ENCODE measurements around the gene PTPRS.
A peak's percentile ranks its signal among the peaks of the same experiment; 100 is the strongest.

The PTPRS gene

GRCh38 chr19:5355076-5355475 is 14.5 kb upstream of the PTPRS start:
- Histone ChIP-seq H3K9me3 (ENCODE audit: insufficient read depth, low read length, severe bottlenecking) (no peaks in the 10 kb centered on the region), H3K36me3 (ENCODE audit: insufficient read depth, low read length) (no peaks in the 10 kb centered on the region), H3K27ac (ENCODE audit: low read length) (no peak overlapping the region), H3K4me1 (ENCODE audit: insufficient read depth, low read length) (no peaks in the 10 kb centered on the region), H3K4me3 (ENCODE audit: low read depth in 1 of 2, low read length in 2 of 2) (no peak overlapping the region), H3K79me2 (ENCODE audit: insufficient read depth, low read length) (no peaks in the 10 kb centered on the region), H2AFZ (ENCODE audit: low read depth, low read length) (no peak overlapping the region), H3K4me2 (ENCODE audit: insufficient read depth, low read length) (no peak overlapping the region), H4K20me1 (ENCODE audit: insufficient read depth, low read length) (peaks cover 7% of the 10 kb centered on the region; the same call in 1 of the 2 replicates), H3K27me3 (ENCODE audit: insufficient read depth, low read length, poor library complexity) (no peaks in the 10 kb centered on the region), H3K9ac (ENCODE audit: low read depth, low read length) (no peak overlapping the region)
- DNase-seq (no peak), ATAC-seq (ENCODE audit: insufficient read depth, low read depth) (no peak)
- TF ChIP-seq EZH2 (IDR thresholded peaks at IDR 0.05; ENCODE audit: borderline replicate concordance, low read depth, low read length, severe bottlenecking) (no peak), CTCF (IDR thresholded peaks at IDR 0.05; ENCODE audit: borderline replicate concordance, extremely low read depth, low read length, poor library complexity, severe bottlenecking) (no peak)

GRCh38 chr19:5354403-5354802 is 13.8 kb upstream of the PTPRS start:
- ATAC-seq (ENCODE audit: insufficient read depth, low read depth) (peak; percentile 29; the same call in 1 of the 3 replicates), DNase-seq (peak; percentile 34)
- Histone ChIP-seq H3K27me3 (ENCODE audit: insufficient read depth, low read length, poor library complexity) (no peaks in the 10 kb centered on the region), H4K20me1 (ENCODE audit: insufficient read depth, low read length) (peaks cover 7% of the 10 kb centered on the region; the same call in 1 of the 2 replicates), H3K9ac (ENCODE audit: low read depth, low read length) (no peak overlapping the region), H3K9me3 (ENCODE audit: insufficient read depth, low read length, severe bottlenecking) (no peaks in the 10 kb centered on the region), H3K4me2 (ENCODE audit: insufficient read depth, low read length) (no peak overlapping the region), H3K27ac (ENCODE audit: low read length) (no peak overlapping the region), H2AFZ (ENCODE audit: low read depth, low read length) (no peak overlapping the region), H3K4me3 (ENCODE audit: low read depth in 1 of 2, low read length in 2 of 2) (no peak overlapping the region), H3K4me1 (ENCODE audit: insufficient read depth, low read length) (no peaks in the 10 kb centered on the region), H3K79me2 (ENCODE audit: insufficient read depth, low read length) (no peaks in the 10 kb centered on the region), H3K36me3 (ENCODE audit: insufficient read depth, low read length) (no peaks in the 10 kb centered on the region)
- no peak for TF ChIP-seq EZH2 (IDR thresholded peaks at IDR 0.05; ENCODE audit: borderline replicate concordance, low read depth, low read length, severe bottlenecking)
- peak; percentile 63 for TF ChIP-seq CTCF (IDR thresholded peaks at IDR 0.05; ENCODE audit: borderline replicate concordance, extremely low read depth, low read length, poor library complexity, severe bottlenecking)

GRCh38 chr19:5352229-5352763 is 11.7 kb upstream of the PTPRS start:
- Histone ChIP-seq H3K4me1 (ENCODE audit: insufficient read depth, low read length) (no peaks in the 10 kb centered on the region), H3K9ac (ENCODE audit: low read depth, low read length) (no peak overlapping the region), H3K36me3 (ENCODE audit: insufficient read depth, low read length) (no peaks in the 10 kb centered on the region), H3K27me3 (ENCODE audit: insufficient read depth, low read length, poor library complexity) (no peaks in the 10 kb centered on the region), H4K20me1 (ENCODE audit: insufficient read depth, low read length) (0 out of 2 replicates have a peak, but pooled peaks cover 4% of the 10 kb centered on the region), H2AFZ (ENCODE audit: low read depth, low read length) (no peak overlapping the region), H3K27ac (ENCODE audit: low read length) (no peak overlapping the region), H3K4me3 (ENCODE audit: low read depth in 1 of 2, low read length in 2 of 2) (no peak overlapping the region), H3K9me3 (ENCODE audit: insufficient read depth, low read length, severe bottlenecking) (no peaks in the 10 kb centered on the region), H3K79me2 (ENCODE audit: insufficient read depth, low read length) (no peaks in the 10 kb centered on the region), H3K4me2 (ENCODE audit: insufficient read depth, low read length) (no peak overlapping the region)
- ATAC-seq (ENCODE audit: insufficient read depth, low read depth) = no peak
- TF ChIP-seq CTCF (IDR thresholded peaks at IDR 0.05; ENCODE audit: borderline replicate concordance, extremely low read depth, low read length, poor library complexity, severe bottlenecking) = no peak
- TF ChIP-seq EZH2 (IDR thresholded peaks at IDR 0.05; ENCODE audit: borderline replicate concordance, low read depth, low read length, severe bottlenecking) = no peak
- no peak for DNase-seq
